Fibroblast of skin of right quadriceps (primary cell): ENCODE measurements around the gene GPRIN2.
"Not testable (repeated sequence)": the region's sequence is repeated elsewhere in the genome, so short reads cannot be mapped to it uniquely, and the experiment has no call there.

Experiments
- DNase-seq: peaks from one replicate; pipeline ENCODE4 v3.0.0-alpha.2; 2013

The GPRIN2 gene

GRCh38 chr10:46532256-46532655, 24.2 kb downstream of the GPRIN2 start:
- not testable (repeated sequence) for DNase-seq

- DNase-seq, result peak; percentile 98
Observed at GRCh38 chr10:46530249-46531186, 25.9 kb downstream of the GPRIN2 start.

- DNase-seq, result not testable (repeated sequence)
Observed at GRCh38 chr10:46529742-46530141, 26.7 kb downstream of the GPRIN2 start.

DNA sequence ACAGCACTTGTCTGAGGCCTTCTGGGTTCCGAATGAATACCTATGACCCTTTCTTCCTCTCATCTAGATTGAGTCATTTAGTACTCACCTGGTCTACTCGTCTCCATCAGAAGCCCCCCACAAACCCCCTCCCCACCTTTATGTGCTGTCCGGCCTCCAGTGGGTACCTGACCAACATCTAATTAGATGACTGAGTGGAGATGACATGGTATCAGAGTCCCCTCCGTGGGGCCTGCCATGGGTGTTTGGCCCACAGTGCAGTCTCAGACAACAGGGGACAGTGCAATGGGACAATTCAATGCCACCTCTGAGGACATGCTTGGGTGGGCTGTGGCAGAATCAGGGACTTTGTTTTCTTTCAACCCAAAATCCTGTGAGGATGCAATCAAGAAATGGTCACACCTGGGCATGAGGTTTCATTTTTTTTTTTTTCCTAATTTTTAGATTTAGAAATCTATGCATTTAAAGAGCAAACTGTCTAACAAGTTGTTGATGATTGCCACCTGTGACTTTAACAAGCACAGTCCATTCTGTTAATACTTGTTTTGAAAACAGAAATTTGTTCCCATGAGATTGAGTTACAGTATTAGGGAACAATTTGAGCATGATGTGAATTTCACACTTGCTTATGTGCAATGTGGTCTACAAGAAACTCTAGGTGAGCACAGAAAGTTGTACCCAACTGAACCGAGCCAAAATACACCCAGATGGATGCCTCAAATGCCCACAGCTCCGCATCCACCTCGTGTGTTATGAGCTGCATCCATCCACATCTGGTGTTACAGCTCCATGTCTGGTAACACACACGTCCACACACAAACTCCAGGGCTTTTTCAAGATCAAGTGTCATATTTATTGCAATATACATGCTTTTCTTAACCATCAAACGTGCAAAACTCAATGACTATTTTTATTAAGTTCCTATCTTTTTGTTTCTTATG, 27.5 kb downstream of the GPRIN2 start:
- no peak for DNase-seq

DNA sequence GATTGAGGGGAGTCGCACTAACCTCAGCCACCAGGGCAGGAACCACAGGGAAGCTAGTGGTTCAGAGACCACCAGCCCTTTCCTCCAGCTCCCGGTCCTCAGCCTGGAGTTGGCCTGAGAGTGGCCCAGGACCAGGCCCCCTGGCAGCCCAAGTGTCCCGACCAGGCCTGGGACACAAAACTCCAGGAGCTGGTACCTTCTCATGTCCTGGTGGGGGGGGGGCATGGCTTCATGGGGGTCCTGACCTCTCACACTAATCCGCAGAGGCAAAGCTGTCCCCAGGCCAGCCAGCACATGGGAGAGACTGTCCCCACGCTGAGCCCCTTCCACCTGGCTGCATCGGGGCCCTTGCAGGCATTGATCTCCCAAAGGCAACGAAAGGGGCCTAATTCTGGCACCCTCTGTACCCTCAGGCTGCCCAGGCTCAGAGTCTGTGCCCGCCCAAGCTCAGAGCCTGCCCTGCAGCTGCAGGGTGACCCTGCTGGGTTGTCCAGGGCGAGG, 28.2 kb downstream of the GPRIN2 start:
- no peak for DNase-seq

- DNase-seq, result no peak
Observed at GRCh38 chr10:46527241-46527811, 29.1 kb downstream of the GPRIN2 start.

DNA sequence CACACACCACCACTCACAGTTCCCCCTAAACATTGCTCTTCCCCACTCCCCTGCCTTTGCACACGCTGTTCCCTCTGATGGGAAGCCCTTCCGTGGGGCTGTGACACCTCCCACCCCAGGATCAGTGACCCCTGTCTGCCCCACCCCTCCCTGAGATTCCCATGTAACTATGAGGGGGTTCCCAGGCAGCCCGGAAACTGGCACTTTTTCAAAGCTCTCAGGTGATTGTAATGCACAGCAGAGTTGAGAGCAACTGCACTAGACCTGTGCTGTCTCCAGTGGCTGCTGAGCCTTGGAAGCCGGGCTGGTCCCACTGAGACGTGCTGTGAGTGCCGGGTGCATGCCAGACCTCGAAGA, 29.8 kb downstream of the GPRIN2 start:
- DNase-seq, result no peak

GRCh38 chr10:46525824-46526681, 30.4 kb downstream of the GPRIN2 start:
- DNase-seq, result no peak

- peak; percentile 84 for DNase-seq
Observed at GRCh38 chr10:46525177-46525823, 31.2 kb downstream of the GPRIN2 start.

- DNase-seq, result no peak
Observed at GRCh38 chr10:46524472-46525176, 31.8 kb downstream of the GPRIN2 start.

DNA sequence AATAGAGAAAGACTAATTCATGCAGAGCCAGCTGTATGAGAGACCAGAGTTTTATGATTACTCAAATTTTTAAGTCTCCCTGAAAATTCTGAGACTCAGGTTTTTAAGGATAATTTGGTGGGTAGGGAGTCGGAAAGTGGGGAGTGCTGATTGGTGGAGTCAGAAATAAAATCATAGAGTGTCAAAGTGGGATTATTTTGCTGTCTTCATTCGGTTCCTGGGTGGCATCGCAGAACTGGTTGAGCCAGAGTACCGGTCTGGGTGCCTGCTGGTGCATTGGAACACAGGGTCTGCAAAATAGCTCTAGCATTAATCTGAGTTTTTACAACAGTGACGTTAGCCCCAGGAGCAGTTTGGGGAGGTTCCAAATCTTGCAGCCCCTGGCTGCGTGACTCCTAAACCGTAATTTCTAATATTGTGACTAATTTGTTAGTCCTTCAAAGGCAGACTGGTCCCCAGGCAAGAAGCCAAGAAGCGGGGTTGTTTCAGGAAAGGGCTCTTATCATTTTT, 32.4 kb downstream of the GPRIN2 start:
- DNase-seq, result peak; percentile 97

GRCh38 chr10:46523119-46523961, 33.1 kb downstream of the GPRIN2 start:
- peak; percentile 47 for DNase-seq

- no peak for DNase-seq
Observed at GRCh38 chr10:46522295-46523118, 34.0 kb downstream of the GPRIN2 start.

DNA sequence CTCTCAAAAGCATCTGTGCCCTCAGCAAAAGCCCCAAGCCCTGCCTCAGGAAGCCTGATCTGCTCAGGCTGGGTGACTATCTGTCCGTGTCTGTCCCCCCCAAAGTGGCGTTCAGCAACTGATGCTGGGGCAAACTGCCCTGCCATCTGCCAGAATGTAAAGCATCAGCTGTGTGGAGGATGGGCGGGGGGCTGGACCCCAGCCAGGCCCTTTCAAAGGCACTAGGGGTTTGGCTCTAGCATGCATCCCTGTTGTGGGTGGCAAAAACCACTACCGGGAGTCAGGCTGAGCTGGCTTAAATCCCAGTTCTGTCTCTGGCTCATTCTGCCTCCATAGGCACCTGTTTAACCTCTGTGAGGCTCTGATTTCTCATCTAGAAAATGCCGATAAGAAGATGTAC, 35.5 kb downstream of the GPRIN2 start:
- peak; percentile 61 for DNase-seq

DNA sequence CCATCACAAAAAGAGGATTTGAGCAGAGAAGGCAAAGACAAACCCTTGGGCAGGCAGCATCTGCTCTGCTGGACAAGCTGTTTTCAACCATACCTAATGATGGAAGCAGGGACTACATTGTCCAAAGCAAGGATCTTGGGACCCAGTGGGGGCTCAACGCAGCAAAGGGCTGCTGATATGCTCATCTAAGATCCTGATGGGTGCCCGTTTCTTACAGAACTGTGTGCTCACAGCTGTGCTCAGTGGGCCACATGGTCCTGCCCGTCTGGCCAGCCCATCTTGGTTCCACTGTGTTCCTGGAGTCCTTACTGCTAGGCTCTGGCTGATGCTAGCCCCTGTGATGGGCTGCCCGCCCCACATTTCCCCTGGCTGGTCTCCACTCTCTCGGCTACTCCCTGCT, 36.1 kb downstream of the GPRIN2 start:
- no peak for DNase-seq

DNA sequence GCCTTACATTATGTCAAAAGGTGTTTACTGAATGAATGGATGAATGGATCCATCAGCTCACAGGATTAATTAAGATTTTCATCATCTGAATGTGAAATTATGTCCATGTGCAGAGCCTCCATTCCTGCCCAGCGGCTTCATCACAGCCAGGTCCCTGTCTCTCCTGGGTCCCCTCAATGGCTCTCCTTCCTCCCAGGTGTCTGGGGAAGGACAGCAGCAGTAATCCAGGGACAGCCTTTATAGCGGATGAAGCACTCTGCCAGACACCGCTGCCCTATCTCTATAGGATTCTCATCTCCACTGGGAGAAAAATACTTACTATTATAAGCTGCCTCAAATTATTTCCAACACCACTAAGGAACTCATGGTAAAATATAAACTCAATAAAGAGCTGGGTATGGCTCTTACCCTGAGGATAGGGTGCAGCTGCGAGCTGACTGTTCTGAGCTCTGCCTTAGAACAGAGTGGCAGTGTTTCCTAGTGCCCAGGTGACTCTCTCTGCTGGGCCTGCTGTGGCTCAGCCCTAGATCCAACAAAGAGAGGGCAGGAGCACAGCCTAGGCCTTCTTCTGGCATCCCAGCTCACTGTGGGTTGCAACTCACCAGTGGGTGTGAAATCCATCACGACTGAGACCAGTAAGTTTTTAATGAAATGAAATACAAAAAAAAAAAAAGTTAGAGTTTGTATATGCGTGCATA, 38.3 kb downstream of the GPRIN2 start:
- DNase-seq, result no peak

DNA sequence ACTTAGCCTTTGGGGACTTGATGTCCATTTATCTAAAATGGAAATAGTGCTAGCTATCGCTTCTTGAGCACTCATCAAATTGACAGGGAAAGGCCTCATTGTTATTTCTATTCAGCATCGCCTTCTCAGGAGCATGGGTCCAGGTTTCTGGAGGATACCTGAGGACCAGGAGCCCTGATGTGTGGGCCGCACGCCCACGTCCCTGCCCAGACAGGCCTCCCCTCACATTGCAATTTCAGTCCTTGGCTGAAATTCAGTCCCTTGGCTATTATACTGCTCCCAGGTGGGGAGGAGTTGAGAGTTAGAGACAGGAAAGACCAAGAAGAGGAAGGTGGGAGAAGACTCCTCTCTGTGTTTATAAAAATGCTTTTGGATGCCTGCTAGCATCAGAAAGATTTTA, 38.9 kb downstream of the GPRIN2 start:
- DNase-seq, result no peak
